SK-N-SH (cell line): ENCODE results near the gene IGSF3.

Experiments
- ELF1 ChIP-seq: IDR thresholded peaks from 2 replicates; pipeline ENCODE4 v1.4.0; 2012
- EP300 ChIP-seq, 2 experiments: IDR thresholded peaks; 2 replicates each; pipeline versions ENCODE4 v1.4.0 to v1.6.1; 2012; ENCODE audit warnings: borderline replicate concordance in 1 of 2, low read depth in 1 of 2, low read length in 1 of 2
- GATA2 ChIP-seq: sonication (generic); formaldehyde crosslinking; IDR thresholded peaks from 2 replicates; pipeline ENCODE4 v1.5.0; 2020; ENCODE audit warnings: mild to moderate bottlenecking, missing genetic modification reagents
- JUND ChIP-seq: IDR thresholded peaks from 2 replicates; pipeline ENCODE4 v1.4.0; 2012
- NFIC ChIP-seq: IDR thresholded peaks from 2 replicates; pipeline ENCODE4 v1.4.0; 2012; ENCODE audit warnings: borderline replicate concordance
- NRF1 ChIP-seq: IDR thresholded peaks from 2 replicates; pipeline ENCODE4 v1.6.1; 2012; ENCODE audit warnings: low read depth, mild to moderate bottlenecking, low read length
- RAD21 ChIP-seq: IDR thresholded peaks from 2 replicates; pipeline ENCODE4 v1.6.1; 2012; ENCODE audit warnings: mild to moderate bottlenecking, low read length
- RCOR1 ChIP-seq: fragments of 150-350 bp; IDR thresholded peaks from 2 replicates; pipeline ENCODE4 v1.6.1; 2017; ENCODE audit warnings: antibody characterized with exemption, low read length
- REST ChIP-seq: IDR thresholded peaks from 2 replicates; pipeline ENCODE4 v1.6.1; 2012; ENCODE audit warnings: mild to moderate bottlenecking, low read depth, low read length, moderate library complexity
- RFX5 ChIP-seq: IDR thresholded peaks from 2 replicates; pipeline ENCODE4 v1.6.1; 2012; ENCODE audit warnings: mild to moderate bottlenecking, improper control_type of control experiment, low read length
- USF2 ChIP-seq: fragments of 150-350 bp; IDR thresholded peaks from 2 replicates; pipeline ENCODE4 v1.6.1; 2017; ENCODE audit warnings: antibody characterized with exemption, low read length, low read depth, borderline replicate concordance
- ZBTB33 ChIP-seq: IDR thresholded peaks from 2 replicates; pipeline ENCODE4 v1.4.0; 2012; ENCODE audit warnings: low read depth, borderline replicate concordance
- TF ChIP-seq, protein P1 (sequence below): fragments of 200-600 bp; sonication (generic); IDR thresholded peaks from 2 replicates; pipeline ENCODE4 v1.6.1; 2017; ENCODE audit warnings: antibody characterized with exemption, mild to moderate bottlenecking, moderate library complexity

DNA sequence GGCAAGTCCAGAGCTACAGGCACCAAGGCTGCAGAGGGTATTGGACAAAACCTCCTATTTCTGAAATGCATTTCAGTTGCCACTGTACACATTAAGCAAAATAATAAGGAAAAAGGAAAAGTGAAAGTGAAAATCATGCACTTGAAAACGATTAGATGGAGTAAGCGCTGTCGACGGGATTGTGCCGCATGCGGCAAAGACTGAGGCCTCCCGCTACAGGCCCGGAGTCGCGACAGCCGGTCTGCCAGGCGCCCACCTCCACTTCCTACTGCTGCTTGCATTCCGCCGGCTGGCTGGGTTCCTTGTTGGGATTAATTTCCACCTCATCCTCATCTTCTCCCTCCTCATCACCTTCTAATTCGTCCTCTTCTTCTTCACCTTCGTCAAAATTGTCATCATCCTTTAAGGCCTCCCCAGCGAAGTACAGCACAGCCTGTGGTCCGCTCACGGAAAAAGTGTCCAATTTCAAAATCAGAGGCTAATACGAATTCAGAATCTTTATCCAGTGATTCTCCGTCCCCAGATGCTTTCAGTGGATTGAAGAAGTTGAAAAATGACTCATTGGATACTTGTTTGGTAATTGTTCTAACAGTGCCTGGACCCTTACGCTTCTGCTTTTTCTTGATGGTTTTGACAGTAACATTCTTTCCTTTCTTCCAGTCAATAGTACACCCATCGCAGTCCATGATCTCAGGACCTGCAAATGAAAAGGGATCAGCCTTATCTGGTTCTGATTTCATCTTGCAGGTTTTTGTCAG is 134.7 kb downstream of the IGSF3 start:
- TF ChIP-seq, protein P1, sequence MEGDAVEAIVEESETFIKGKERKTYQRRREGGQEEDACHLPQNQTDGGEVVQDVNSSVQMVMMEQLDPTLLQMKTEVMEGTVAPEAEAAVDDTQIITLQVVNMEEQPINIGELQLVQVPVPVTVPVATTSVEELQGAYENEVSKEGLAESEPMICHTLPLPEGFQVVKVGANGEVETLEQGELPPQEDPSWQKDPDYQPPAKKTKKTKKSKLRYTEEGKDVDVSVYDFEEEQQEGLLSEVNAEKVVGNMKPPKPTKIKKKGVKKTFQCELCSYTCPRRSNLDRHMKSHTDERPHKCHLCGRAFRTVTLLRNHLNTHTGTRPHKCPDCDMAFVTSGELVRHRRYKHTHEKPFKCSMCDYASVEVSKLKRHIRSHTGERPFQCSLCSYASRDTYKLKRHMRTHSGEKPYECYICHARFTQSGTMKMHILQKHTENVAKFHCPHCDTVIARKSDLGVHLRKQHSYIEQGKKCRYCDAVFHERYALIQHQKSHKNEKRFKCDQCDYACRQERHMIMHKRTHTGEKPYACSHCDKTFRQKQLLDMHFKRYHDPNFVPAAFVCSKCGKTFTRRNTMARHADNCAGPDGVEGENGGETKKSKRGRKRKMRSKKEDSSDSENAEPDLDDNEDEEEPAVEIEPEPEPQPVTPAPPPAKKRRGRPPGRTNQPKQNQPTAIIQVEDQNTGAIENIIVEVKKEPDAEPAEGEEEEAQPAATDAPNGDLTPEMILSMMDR: no peak
- no peak for TF ChIP-seq RCOR1
- no peak for TF ChIP-seq RAD21
- TF ChIP-seq JUND: no peak
- no peak for TF ChIP-seq NFIC
- TF ChIP-seq EP300 (IDR thresholded peaks at IDR 0.05; ENCODE audit: borderline replicate concordance in 1 of 2, low read depth in 1 of 2, low read length in 1 of 2): no peak
- TF ChIP-seq RFX5: no peak
- TF ChIP-seq GATA2 (CRISPR knock-in tag): no peak
- no peak for TF ChIP-seq NRF1
- TF ChIP-seq ZBTB33: no peak
- TF ChIP-seq ELF1: no peak
- TF ChIP-seq USF2: no peak
- no peak for TF ChIP-seq REST
